SK-N-MC (cell line): ENCODE data around the gene CASZ1.

Experiments used
- DNase-seq: peaks from one replicate; pipeline ENCODE4 v3.0.0-alpha.2; 2011; ENCODE audit warnings: low read depth, low spot score
- H3K27ac ChIP-seq: fragments of 200-600 bp; sonication (generic); 2 replicates; pipeline ENCODE4 v1.5.1; 2016; ENCODE audit warnings: mixed run types
- H3K36me3 ChIP-seq: fragments of 200-600 bp; sonication (generic); 2 replicates; pipeline ENCODE4 v1.6.1; 2017; ENCODE audit warnings: antibody characterized with exemption, low read length, mixed read lengths; ENCODE audit not compliant: insufficient read depth
- H3K4me3 ChIP-seq: fragments of 200-600 bp; sonication (generic); 2 replicates; pipeline ENCODE4 v1.5.1; 2016
- H3K9ac ChIP-seq: fragments of 200-600 bp; sonication (generic); 2 replicates; pipeline ENCODE4 v1.8.0; 2017; ENCODE audit warnings: mixed run types, mixed read lengths; ENCODE audit not compliant: insufficient read length
- H3K9me3 ChIP-seq: fragments of 200-600 bp; sonication (generic); 2 replicates; pipeline ENCODE4 v1.6.1; 2017; ENCODE audit warnings: low read depth, mild to moderate bottlenecking, antibody characterized with exemption, low read length, moderate library complexity, mixed read lengths
- EZH2 ChIP-seq: fragments of 200-600 bp; sonication (generic); IDR thresholded peaks from one replicate; pipeline ENCODE4 v1.6.1; 2017; ENCODE audit warnings: antibody characterized with exemption
- FOXP2 ChIP-seq: optimal IDR thresholded peaks from 2 replicates; pipeline ENCODE3; 2011; ENCODE audit warnings: mild to moderate bottlenecking, moderate library complexity; ENCODE audit not compliant: insufficient read depth; ENCODE audit errors: extremely low read length, control extremely low read depth
- POLR2AphosphoS5 ChIP-seq: IDR thresholded peaks from 2 replicates; pipeline ENCODE4 v1.6.1; 2012; ENCODE audit warnings: mild to moderate bottlenecking, low read depth, low read length, borderline replicate concordance

CASZ1 gene

GRCh38 chr1:10791105-10791951 is 5.1 kb downstream of the CASZ1 start:
- peak overlapping the region; percentile 6; the same call in 1 of the 2 replicates for H3K4me3 ChIP-seq
- H3K9ac ChIP-seq = no peak overlapping the region
- H3K27ac ChIP-seq = peak overlapping the region; percentile 0; the same call in 1 of the 2 replicates
- no peak for DNase-seq
- H3K9me3 ChIP-seq = no peaks in the 10 kb centered on the region
- H3K36me3 ChIP-seq = no peaks in the 10 kb centered on the region
- TF ChIP-seq POLR2AphosphoS5 (no peak), FOXP2 (no peak), EZH2 (no peak)

- DNase-seq = no peak
- peak overlapping the region; percentile 32 for H3K9ac ChIP-seq
- peak overlapping the region; percentile 13; the same call in 1 of the 2 replicates for H3K4me3 ChIP-seq
- TF ChIP-seq EZH2 = no peak
- TF ChIP-seq POLR2AphosphoS5 = no peak
- TF ChIP-seq FOXP2 = no peak
- H3K9me3 ChIP-seq = no peaks in the 10 kb centered on the region
- no peaks in the 10 kb centered on the region for H3K36me3 ChIP-seq
- H3K27ac ChIP-seq = no peak overlapping the region
Measured at GRCh38 chr1:10789803-10790702, 6.4 kb downstream of the CASZ1 start.

GRCh38 chr1:10789047-10789791 is 7.2 kb downstream of the CASZ1 start:
- Histone ChIP-seq H3K9me3 (no peaks in the 10 kb centered on the region), H3K27ac (no peak overlapping the region), H3K36me3 (no peaks in the 10 kb centered on the region), H3K9ac (no peak overlapping the region), H3K4me3 (no peak overlapping the region; the same call in 1 of the 2 replicates)
- TF ChIP-seq POLR2AphosphoS5 (no peak), EZH2 (no peak), FOXP2 (no peak)
- DNase-seq = no peak

GRCh38 chr1:10788592-10789006 is 7.8 kb downstream of the CASZ1 start:
- Histone ChIP-seq H3K9me3 (no peaks in the 10 kb centered on the region), H3K27ac (no peak overlapping the region)

GRCh38 chr1:10787286-10787685 is 9.2 kb downstream of the CASZ1 start:
- DNase-seq = no peak
- no peak for TF ChIP-seq POLR2AphosphoS5
- no peak for TF ChIP-seq FOXP2
- no peak for TF ChIP-seq EZH2
- Histone ChIP-seq H3K9ac (no peak overlapping the region), H3K9me3 (no peaks in the 10 kb centered on the region), H3K27ac (no peak overlapping the region), H3K36me3 (no peaks in the 10 kb centered on the region), H3K4me3 (no peak overlapping the region)

More at GRCh38 chr1:10788592-10789006, 7.8 kb downstream of the CASZ1 start:
- TF ChIP-seq POLR2AphosphoS5 = no peak
- no peak for TF ChIP-seq EZH2
- TF ChIP-seq FOXP2 = no peak
- no peak overlapping the region for H3K4me3 ChIP-seq
- H3K36me3 ChIP-seq = no peaks in the 10 kb centered on the region
- no peak for DNase-seq
- H3K9ac ChIP-seq = no peak overlapping the region

- TF ChIP-seq FOXP2 (no peak), POLR2AphosphoS5 (no peak), EZH2 (no peak)
- H3K9ac ChIP-seq = no peak overlapping the region
- no peak overlapping the region for H3K27ac ChIP-seq
Measured at GRCh38 chr1:10785728-10786638, 10.5 kb downstream of the CASZ1 start.

GRCh38 chr1:10784998-10785727 is 11.3 kb downstream of the CASZ1 start:
- H3K27ac ChIP-seq = no peak overlapping the region
- DNase-seq = no peak
- no peak overlapping the region for H3K4me3 ChIP-seq
- no peaks in the 10 kb centered on the region for H3K36me3 ChIP-seq
- H3K9me3 ChIP-seq = no peaks in the 10 kb centered on the region
- H3K9ac ChIP-seq = no peak overlapping the region
- TF ChIP-seq FOXP2 (no peak), EZH2 (no peak), POLR2AphosphoS5 (no peak)

More at GRCh38 chr1:10785728-10786638, 10.5 kb downstream of the CASZ1 start:
- no peaks in the 10 kb centered on the region for H3K9me3 ChIP-seq
- no peak for DNase-seq
- no peak overlapping the region for H3K4me3 ChIP-seq
- no peaks in the 10 kb centered on the region for H3K36me3 ChIP-seq
